CD4-positive, alpha-beta T cell treated with Interferon gamma for 1 hour (primary cell): Measurements from ENCODE around the gene AP5S1.

ENCODE experiments used
- DNase-seq: peaks from one replicate; pipeline ENCODE4 v3.0.0-alpha.2; 2020

AP5S1 gene

DNA sequence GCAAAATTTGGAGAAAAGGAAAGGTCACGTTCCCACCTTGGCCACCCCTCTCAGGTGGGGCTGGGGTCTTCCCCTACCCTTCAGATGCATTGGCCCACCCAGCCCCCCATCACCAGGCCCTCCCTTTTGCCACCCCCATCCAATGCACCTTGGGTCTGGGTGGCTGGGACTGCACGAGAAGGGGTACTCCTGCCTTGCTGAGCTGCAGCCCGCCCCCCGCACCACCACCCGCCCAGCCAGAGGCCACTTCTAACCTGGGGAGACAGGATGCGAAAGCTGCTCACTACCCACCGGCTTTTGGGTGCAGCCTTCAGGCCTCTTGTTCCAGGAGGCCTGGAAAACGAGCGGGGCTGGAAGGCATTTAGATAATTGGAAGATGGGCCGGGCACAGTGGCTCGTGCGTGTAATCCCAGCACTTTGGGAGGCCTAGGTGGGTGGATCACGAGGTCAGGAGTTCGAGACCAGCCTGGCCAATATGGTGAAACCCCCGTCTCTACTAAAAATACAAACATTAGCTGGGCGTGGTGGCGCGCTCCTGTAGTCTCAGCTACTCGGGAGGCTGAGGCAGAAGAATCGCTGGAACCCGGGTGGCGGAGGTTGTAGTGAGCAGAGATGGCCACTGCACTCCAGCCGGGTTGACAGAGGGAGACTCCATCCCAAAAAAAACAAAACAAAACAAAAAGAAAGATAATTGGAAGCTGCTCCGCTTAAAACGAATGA is 25.5 kb upstream of the AP5S1 start:
- DNase-seq: no peak

GRCh38 chr20:3795511-3796468 is 24.6 kb upstream of the AP5S1 start, which contains the start of gene CDC25B:
Gene CDC25B (plus strand): TSS chr20:3796310. CDS start chr20:3796532, 222 bp downstream.
- DNase-seq: peak; percentile 84

DNA sequence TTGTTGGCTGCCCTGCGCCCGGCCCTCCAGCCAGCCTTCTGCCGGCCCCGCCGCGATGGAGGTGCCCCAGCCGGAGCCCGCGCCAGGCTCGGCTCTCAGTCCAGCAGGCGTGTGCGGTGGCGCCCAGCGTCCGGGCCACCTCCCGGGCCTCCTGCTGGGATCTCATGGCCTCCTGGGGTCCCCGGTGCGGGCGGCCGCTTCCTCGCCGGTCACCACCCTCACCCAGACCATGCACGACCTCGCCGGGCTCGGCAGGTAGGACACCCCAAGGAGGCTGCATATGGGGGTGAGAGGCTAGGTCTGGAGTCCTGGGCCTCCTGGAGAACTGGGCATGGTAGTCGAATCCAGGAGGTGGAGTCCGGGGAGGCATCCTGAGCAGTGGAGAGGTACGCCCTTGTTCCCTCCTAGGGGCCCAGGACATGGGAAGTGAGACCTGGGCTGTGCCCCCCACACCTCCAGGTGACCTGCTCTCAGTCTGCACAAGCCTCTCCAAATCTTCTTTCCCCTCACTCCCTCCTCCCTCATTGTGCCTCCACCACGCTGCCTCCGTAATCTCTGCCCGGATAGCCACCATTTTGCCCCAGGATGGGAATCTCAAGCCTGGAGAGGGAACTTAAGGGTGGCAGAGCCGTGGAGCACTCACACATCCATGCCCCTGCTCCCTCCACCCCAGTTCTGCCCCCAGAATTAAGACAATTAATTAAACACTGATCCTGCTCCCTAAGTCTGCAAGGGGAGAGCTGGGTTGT is 23.7 kb upstream of the AP5S1 start:
- no peak for DNase-seq

DNA sequence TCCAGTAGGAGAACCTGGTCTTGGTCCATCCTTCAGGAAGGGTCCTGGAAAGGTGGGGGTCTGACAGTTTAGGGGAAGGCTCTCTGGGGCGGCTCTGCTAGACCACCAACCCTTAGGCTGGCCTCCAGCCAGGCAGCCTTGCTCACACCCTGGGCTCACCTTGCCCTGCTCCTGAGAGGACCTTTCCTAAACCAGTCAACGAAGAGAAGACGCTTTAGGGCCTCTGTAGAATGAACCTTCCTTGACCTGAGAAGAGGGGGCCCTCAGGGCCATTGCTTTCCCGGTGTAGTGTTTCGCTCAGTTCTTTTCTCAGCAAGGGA is 23.2 kb upstream of the AP5S1 start:
- DNase-seq: no peak

- no peak for DNase-seq
Measured at GRCh38 chr20:3797592-3798372, 22.6 kb upstream of the AP5S1 start.

- DNase-seq: no peak
Measured at GRCh38 chr20:3798373-3798768, 22.0 kb upstream of the AP5S1 start.

DNA sequence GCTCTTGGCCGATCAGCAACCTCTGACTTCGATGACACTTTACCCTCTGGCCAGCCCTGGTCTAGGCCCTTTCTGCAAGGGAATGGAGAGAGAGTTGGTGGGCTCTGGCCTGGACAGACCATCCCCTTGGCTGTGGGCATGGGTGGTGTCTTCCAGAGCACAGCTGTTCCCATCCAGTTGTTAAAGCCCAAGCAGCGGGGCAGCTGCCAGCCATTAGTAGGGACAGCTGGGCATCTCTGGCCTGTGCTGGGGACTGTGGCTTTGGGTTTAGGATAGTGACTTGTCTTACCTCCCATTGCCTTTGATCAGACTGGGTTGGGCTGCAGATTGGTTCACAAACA is 21.5 kb upstream of the AP5S1 start:
- no peak for DNase-seq

GRCh38 chr20:3800256-3800877 is 20.0 kb upstream of the AP5S1 start:
- no peak for DNase-seq

DNA sequence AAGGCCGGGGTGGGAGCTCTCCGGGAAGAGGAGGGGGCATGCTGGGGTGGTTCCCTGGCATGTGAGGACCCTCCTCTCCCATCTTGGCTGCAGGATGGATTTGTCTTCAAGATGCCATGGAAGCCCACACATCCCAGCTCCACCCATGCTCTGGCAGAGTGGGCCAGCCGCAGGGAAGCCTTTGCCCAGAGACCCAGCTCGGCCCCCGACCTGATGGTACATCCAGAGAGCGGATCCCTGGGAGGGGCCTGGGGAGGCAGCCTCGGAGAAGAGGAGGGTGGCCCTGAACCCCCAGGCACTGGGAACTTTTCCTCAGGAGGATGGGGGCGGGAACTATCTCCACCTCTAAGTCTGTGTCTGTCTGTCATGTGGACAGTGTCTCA is 19.5 kb upstream of the AP5S1 start:
- DNase-seq: no peak

- no peak for DNase-seq
Measured at GRCh38 chr20:3801299-3801698, 19.0 kb upstream of the AP5S1 start.

- no peak for DNase-seq
Measured at GRCh38 chr20:3801846-3802245, 18.5 kb upstream of the AP5S1 start.

GRCh38 chr20:3802524-3803239 is 17.7 kb upstream of the AP5S1 start:
- no peak for DNase-seq

- DNase-seq: no peak
Measured at GRCh38 chr20:3803289-3803688, 17.1 kb upstream of the AP5S1 start.

DNA sequence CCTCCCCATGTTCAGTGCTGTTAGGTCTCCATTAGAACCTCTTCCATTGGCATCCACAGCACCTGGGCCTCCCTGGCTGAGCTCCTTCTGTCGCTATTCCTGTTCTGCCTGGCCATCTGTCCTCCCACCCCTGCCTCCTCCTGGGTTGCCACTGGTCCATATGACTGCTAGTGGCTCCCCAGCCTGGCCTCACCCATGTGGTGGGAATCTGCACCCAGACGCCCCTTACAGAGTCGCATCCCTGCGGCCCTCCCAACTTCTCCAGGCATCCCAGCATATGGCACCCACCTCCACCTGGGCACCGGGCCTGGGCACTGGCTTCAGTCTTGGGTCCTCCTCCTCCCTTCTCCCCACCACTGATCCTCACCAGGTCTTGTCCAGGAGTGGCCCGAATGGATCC is 16.5 kb upstream of the AP5S1 start:
- DNase-seq: no peak

DNA sequence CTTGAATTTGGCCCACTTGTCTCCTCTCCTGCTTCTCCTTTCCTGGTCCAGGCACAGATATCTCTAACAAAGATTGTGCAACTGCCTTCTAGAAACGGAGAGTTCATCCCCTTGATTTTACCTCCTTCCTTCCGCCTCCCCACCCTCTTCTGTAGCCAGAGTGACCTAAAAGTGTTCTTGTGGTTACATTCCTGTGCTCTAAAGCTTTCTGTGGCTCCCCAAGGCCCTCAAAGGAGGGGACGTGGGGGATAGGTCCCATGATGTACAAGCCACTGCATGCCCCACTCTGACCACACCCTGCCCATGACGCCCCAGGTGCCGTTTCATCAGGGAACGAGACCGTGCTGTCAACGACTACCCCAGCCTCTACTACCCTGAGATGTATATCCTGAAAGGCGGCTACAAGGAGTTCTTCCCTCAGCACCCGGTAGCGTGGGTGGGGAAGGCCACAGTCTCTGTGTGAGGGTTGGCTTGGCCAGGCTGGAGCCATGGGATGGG is 16.0 kb upstream of the AP5S1 start:
- DNase-seq: no peak

DNA sequence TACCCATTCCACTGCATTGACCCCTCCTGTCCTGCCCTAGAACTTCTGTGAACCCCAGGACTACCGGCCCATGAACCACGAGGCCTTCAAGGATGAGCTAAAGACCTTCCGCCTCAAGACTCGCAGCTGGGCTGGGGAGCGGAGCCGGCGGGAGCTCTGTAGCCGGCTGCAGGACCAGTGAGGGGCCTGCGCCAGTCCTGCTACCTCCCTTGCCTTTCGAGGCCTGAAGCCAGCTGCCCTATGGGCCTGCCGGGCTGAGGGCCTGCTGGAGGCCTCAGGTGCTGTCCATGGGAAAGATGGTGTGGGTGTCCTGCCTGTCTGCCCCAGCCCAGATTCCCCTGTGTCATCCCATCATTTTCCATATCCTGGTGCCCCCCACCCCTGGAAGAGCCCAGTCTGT is 15.6 kb upstream of the AP5S1 start:
- DNase-seq: no peak

DNA sequence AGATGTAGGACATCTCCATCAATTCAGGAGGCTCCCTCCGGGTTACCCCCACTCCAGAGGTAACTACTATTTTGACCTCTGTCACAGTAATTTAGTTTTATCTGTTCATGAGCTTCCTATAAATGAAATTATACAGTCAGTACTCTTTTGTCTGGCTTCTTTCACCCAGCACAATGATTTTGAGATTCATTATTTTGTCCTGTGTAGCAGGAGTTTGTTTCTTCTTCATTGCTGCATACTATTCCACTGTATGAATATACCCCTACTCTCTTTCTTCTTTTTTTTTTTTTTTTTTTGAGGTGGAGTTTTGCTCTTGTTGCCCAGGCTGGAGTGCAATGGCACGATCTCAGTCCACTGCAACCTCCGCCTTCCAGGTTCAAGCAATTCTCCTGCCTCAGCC is 11.8 kb upstream of the AP5S1 start:
- DNase-seq: no peak

DNA sequence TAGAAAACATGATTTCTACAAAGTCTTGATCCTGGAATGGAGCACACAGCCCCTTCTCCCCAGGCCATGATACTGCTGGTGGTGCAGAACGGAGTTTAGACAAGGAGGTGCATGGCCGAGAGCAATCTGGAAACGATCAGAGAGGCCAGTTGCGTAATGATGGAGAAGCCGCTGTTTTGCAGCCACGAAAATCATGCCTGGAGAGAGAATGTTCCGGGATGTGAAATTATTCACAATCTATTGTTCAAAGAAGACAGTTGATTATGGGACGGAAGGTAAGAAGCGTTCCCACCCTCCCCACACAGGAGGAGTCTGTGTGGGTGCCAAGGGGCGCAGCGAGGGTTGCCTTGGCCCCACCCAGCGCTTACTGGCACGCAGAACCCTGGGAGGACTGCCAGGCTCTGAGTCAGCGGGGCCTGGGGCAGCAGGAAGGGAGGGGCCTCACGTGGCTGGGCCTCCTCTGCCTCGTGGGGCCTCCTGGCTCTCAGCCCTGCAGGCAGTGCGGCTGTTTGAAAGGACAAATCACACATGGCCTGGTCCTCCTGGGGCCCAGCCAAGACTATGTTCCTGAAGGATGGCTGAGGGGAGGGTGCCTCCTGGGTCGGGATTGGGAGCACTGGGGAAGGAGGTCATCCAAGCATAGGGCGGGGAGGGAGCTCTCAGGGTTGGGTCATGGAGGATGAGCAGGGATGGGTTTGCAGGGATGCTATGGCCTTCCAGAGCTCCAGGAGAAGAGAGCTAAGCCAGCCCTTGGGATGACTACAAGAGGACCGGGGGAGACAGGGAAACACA is 8.7 kb upstream of the AP5S1 start:
- peak; percentile 90 for DNase-seq

DNA sequence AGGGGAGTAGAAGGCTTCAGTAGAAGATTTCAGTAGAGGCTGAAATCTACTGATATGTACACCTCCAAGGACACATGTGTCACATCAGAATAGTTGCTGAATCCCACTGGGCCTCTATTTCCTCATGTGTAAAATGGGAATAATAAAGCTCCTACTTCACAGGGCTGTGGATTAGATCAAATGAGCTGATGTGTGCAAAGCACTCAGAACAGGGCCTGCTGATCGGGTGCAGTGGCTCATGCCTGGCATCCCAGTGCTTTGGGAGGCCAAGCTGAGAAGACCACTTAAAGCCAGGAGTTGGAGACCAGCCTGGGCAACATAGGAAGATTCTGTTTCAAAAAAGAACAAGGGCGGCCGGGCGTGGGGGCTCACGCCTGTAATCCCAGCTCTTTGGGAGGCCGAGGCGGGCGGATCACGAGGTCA is 8.1 kb upstream of the AP5S1 start:
- no peak for DNase-seq

- DNase-seq: no peak
Measured at GRCh38 chr20:3812975-3813847, 7.1 kb upstream of the AP5S1 start.
